ENCODE data around the gene NTSR1. TPM values are rescaled to one million over a fixed set of nuclear protein-coding genes. Genes with fewer than 3 reads are reported as not detected.

Gene NTSR1
- total RNA-seq, 1 donor from 2014 or later: 0.09 TPM

DNA sequence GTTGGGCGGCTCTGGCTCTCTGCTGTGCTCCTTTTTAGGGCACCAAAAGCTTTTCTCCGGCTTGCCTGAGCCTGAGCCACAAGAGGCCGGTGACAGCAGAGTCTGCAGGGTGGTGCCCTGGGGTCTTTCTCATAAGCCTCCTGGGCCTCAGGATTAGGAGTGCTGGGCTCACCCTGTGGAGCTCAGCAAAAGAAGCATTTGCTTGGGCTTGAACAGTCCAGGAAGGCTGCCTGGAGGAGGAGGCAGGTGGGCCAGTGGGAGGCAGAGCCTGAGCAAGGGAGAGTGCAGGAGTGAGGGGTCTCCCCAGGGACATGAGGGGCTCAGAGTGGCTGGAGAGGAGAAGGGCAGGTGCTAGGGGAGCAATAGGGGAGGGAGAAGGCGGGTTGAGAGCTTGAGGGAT, 54.8 kb downstream of the NTSR1 start:
- ATAC-seq (no peak), DNase-seq (no peak)
- Histone ChIP-seq H3K27ac (no peak overlapping the region), H3K36me3 (no peaks in the 10 kb centered on the region), H3K27me3 (peaks cover 32% of the 10 kb centered on the region), H3K4me1 (no peaks in the 10 kb centered on the region), H3K4me3 (no peak overlapping the region), H3K9me3 (no peaks in the 10 kb centered on the region)
- intact Hi-C loops (cut with DNase I): no loop called here
- TF ChIP-seq, protein P1, sequence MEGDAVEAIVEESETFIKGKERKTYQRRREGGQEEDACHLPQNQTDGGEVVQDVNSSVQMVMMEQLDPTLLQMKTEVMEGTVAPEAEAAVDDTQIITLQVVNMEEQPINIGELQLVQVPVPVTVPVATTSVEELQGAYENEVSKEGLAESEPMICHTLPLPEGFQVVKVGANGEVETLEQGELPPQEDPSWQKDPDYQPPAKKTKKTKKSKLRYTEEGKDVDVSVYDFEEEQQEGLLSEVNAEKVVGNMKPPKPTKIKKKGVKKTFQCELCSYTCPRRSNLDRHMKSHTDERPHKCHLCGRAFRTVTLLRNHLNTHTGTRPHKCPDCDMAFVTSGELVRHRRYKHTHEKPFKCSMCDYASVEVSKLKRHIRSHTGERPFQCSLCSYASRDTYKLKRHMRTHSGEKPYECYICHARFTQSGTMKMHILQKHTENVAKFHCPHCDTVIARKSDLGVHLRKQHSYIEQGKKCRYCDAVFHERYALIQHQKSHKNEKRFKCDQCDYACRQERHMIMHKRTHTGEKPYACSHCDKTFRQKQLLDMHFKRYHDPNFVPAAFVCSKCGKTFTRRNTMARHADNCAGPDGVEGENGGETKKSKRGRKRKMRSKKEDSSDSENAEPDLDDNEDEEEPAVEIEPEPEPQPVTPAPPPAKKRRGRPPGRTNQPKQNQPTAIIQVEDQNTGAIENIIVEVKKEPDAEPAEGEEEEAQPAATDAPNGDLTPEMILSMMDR (IDR thresholded peaks at IDR 0.05): no peak

DNA sequence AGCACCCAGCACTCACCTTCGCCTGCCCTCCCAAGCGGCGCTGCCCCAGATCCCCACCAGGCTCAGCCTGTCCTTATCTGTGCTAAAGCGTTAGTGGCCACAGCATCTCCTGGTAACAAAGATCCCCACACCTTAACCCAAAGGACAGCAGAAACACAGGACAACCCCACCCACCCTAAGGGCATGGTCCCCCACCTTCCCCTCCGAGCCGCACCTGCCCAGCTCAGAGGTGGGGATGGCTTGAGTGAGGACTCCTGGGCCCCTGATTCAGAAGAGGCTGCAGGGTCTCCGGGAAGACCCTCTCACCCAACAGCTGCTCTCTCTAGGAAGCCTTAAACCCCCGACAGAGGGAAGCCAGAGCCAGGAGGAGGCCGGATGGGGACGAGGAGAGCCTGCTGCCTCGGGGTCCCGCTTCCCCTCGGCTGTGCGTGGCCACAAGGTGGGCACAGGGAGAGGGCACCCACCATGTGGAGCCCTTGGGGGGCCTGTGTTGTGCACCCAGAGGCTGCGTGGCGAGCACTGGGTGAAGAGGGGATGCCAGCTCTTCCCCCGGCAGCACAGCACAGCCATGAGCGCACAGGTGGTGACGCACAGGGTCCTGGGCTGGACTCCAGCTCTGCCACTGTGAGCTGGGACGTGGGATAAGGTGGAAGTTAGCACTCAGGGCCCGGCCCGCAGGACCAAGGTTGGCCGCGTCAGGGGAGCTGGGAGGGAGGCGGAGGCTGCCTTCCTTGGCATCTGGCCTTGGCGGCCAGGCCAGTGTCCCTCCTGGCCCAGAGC, 55.7 kb downstream of the NTSR1 start:
- Histone ChIP-seq H3K4me3 (no peak overlapping the region), H3K27me3 (peaks cover 29% of the 10 kb centered on the region), H3K4me1 (no peaks in the 10 kb centered on the region), H3K27ac (no peak overlapping the region), H3K36me3 (no peaks in the 10 kb centered on the region), H3K9me3 (no peaks in the 10 kb centered on the region)
- DNase-seq (no peak), ATAC-seq (no peak)
- intact Hi-C loops (cut with DNase I): no loop called here
- TF ChIP-seq, protein P1 (IDR thresholded peaks at IDR 0.05): no peak

DNA sequence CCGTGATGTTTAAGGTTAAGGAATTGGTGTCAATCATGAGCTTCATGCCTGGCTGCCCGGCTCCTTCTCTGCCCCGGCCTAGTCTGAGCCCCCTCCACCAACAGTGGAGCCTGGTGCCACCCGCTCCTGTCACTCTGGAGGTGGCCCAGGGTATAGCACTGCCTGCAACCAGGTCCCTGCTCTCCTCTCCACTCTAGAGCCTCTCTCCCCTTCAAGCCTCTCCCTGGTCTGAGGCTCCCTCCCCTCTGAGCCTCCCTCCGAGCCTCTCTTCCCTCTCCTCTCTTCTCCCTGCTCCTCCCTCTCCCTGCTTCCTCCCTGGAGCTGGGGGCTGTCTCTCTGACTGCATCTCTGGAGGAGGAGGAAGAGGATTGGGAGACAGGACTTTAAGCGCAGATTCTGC, 56.4 kb downstream of the NTSR1 start:
- Histone ChIP-seq H3K27me3 (peaks cover 29% of the 10 kb centered on the region), H3K36me3 (no peaks in the 10 kb centered on the region)

DNA sequence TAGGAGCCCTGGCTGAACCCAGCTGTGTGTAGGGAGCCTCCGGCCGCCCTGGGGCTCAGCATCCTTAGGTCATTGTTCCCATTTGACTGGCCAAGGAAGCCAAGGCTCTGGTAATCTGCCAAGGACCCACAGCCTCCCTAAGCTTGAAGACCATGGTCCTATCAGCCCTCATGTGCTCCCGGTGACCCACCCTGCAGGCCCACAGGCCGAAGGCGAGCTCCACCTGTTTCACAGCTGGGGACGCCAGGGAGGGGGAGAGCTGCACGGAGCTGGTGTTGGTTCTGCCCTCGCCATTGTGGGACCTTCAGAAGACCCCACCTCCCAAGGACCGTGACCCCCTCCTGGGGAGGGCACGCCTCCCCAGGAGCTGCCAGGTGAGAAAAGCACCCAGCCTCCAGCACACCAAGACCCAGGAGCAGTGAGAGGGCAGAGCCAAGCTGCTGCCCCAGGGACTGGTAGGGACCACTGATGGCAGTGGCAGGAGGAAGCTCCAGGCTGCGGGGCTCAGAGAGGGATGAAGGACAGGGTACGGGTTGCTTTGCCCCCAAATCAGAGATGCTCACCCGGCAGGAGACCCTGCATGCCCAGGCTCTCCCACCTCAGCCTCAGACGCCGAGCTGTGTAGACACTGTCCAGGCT, 56.9 kb downstream of the NTSR1 start:
- no peak for ATAC-seq
- H3K27me3 ChIP-seq: peaks cover 29% of the 10 kb centered on the region
- TF ChIP-seq, protein P1 (IDR thresholded peaks at IDR 0.05): no peak

More for the DNA sequence above, 56.4 kb downstream of the NTSR1 start:
- H3K4me1 ChIP-seq: no peaks in the 10 kb centered on the region
- no peak overlapping the region for H3K4me3 ChIP-seq
- TF ChIP-seq, protein P1 (IDR thresholded peaks at IDR 0.05): no peak
- no peak overlapping the region for H3K27ac ChIP-seq
- ATAC-seq (no peak), DNase-seq (no peak)
- intact Hi-C loops (cut with DNase I): no loop called here
- H3K9me3 ChIP-seq: no peaks in the 10 kb centered on the region

DNA sequence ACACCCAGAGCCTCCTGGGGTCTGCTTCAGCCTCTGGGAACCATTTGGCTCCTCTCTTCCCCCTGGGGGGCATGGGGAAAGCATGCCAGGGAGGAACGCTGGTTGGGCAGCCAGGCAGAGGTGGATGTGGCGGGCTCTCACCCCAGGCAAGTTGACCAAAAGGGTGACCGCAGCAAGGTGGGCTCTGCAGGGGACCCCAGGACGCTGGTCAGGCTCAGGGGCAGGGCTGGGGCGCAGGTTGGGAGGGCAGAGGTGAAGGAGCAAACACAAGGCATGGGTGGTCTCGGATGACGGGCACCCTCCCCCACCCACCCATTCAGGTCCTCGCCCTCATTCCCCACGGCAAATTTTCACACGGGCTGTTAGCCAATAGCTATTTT, 57.4 kb downstream of the NTSR1 start:
- intact Hi-C loops (cut with DNase I): no loop called here
- no peak overlapping the region for H3K4me3 ChIP-seq
- no peaks in the 10 kb centered on the region for H3K36me3 ChIP-seq
- H3K9me3 ChIP-seq: no peaks in the 10 kb centered on the region
- no peak overlapping the region for H3K27ac ChIP-seq
- peaks cover 29% of the 10 kb centered on the region for H3K27me3 ChIP-seq
- ATAC-seq (no peak), DNase-seq (no peak)
- no peaks in the 10 kb centered on the region for H3K4me1 ChIP-seq
- TF ChIP-seq, protein P1 (IDR thresholded peaks at IDR 0.05): no peak

More for the DNA sequence above, 56.9 kb downstream of the NTSR1 start:
- Histone ChIP-seq H3K27ac (no peak overlapping the region), H3K36me3 (no peaks in the 10 kb centered on the region), H3K4me3 (no peak overlapping the region), H3K4me1 (no peaks in the 10 kb centered on the region), H3K9me3 (no peaks in the 10 kb centered on the region)
- intact Hi-C loops (cut with DNase I): no loop called here
- DNase-seq: no peak

Measured in upper lobe of right lung (tissue), 1 donor.